Activated naive CD4-positive, alpha-beta T cell treated with anti-CD3 and anti-CD28 coated beads, Interleukin-2, amount 50 U/mL, for 72 hours (primary cell): ENCODE results near the gene MGAT5B. TPM values are rescaled to one million over a fixed set of nuclear protein-coding genes. Genes with fewer than 3 reads are reported as not detected.

Source experiments
- ATAC-seq, 2 donors: fragments of 150-1000 bp; cut with Tn5 transposase; 2 replicates each; pipeline ENCODE4 v1.10.0; 2021; ENCODE audit warnings: mild to moderate bottlenecking in 2 of 2, moderate library complexity in 2 of 2
- DNase-seq, 2 donors: peaks; one replicate each; pipeline ENCODE4 v3.0.0; 2021 to 2022; ENCODE audit warnings: low spot score in 2 of 2
- H3K27ac Mint-ChIP-seq, 2 donors: one replicate each; pipeline ENCODE4 v1.8.0; 2022; ENCODE audit warnings: mild to moderate bottlenecking in 2 of 2, mixed read lengths in 2 of 2
- H3K36me3 Mint-ChIP-seq, 2 donors: one replicate each; pipeline ENCODE4 v1.8.0; 2022; ENCODE audit warnings: mixed read lengths in 2 of 2
- H3K9me3 Mint-ChIP-seq, 2 donors: one replicate each; pipeline ENCODE4 v1.8.0; 2022; ENCODE audit warnings: mixed read lengths in 2 of 2
- total RNA-seq, 2 donors: library from RNA; stranded (reverse); gene quantifications; one replicate each; pipeline ENCODE4 v1.2.3, GENCODE V29; 2022

MGAT5B gene
- total RNA-seq, 2 donors from 2014 or later = 0.77 TPM; not detected in 1

GRCh38 chr17:76905836-76906235 is 37.6 kb downstream of the MGAT5B start:
- no peak overlapping the region for H3K27ac Mint-ChIP-seq
- DNase-seq (no peak), ATAC-seq (no peak)
- H3K9me3 Mint-ChIP-seq = peaks cover 0 to 4% of the 10 kb centered on the region in 2 donors
- no peaks in the 10 kb centered on the region for H3K36me3 Mint-ChIP-seq

DNA sequence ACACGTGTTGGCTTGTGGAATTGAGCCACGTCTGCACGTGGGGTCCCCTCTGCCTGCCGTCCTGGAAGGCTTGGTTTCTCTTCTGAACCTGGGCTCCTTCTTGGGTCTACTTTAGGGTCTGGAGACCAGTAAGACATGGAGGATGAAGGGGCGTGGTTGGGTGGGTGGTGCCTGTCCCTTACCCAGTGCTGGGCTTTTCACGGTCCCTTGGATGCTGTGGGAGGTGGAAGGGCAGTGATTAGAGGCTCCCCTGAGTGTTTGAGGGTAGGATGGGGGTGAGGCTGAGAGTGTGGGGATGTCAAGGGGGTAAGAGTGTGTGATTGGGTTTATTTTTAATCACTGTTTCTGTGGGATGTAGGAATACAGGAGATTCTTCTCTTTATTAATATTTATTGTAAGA is 38.3 kb downstream of the MGAT5B start:
- DNase-seq (no peak), ATAC-seq (no peak)
- no peaks in the 10 kb centered on the region for H3K36me3 Mint-ChIP-seq
- H3K9me3 Mint-ChIP-seq = peaks cover 0 to 4% of the 10 kb centered on the region in 2 donors
- no peak overlapping the region for H3K27ac Mint-ChIP-seq

DNA sequence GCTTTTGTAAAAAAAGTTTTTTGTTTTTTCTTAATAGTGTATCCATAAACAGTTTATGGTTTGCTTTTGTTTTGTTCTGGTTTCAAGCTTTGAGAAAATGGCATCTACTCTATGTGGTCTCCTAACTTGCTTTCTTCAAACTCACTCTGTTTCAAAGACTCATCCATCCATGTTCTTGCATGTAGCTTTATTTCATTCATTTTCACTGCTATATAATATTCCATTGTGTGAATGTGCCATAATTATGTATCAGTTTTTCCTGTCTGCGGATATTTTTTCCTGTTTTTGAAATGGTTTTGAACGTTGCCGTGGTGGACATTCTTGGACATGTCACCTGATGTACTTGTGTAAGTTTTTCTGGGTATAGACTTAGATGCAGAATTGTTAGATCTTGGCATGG is 39.1 kb downstream of the MGAT5B start:
- Mint-ChIP-seq H3K36me3 (no peaks in the 10 kb centered on the region), H3K9me3 (peaks cover 0 to 4% of the 10 kb centered on the region in 2 donors), H3K27ac (no peak overlapping the region)
- DNase-seq (no peak), ATAC-seq (no peak)

DNA sequence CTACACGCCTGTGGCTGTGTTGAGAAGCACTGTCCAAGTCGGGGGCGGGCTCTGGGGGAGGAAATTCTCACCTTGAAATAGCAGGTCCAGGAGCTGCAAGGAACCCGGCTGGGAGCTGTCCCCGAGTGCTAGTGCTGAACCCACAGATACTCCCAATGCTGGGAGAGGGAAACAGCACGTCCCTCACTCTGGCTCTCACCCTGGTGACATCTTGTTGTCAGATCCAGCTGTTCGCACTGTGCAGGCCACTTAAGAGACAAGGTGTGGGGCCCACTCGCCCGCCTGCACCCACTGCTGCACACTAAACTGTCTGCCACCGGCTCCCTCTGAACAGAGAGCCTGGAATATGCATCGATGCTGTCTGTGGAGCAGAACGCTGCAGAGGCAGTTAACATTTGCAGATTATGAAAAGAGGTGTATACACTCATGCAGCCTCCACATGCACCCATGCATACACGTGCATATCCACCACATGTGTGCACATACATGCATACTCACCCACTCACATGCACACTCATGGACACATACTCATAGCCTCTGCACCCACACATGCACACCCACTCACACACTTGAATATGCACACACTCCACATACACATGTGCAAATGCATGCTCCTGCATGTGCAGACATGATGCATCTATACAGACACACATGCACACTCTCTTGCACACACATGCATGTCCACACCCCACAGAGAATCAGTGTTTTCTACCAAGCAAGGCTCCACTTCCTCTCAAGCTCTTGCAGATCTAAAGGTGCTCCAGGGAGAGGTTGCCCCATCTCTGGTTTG is 42.0 kb downstream of the MGAT5B start:
- H3K27ac Mint-ChIP-seq = no peak overlapping the region
- ATAC-seq = no peak

GRCh38 chr17:76911299-76912017 is 43.3 kb downstream of the MGAT5B start:
- DNase-seq = no peak
- Mint-ChIP-seq H3K27ac (no peak overlapping the region), H3K9me3 (peaks cover 0 to 4% of the 10 kb centered on the region in 2 donors), H3K36me3 (no peaks in the 10 kb centered on the region)
- no peak for ATAC-seq

More for the DNA sequence above, 42.0 kb downstream of the MGAT5B start:
- peaks cover 0 to 4% of the 10 kb centered on the region in 2 donors for H3K9me3 Mint-ChIP-seq
- DNase-seq = peak in 1 of 2 donors; percentile 49
- H3K36me3 Mint-ChIP-seq = no peaks in the 10 kb centered on the region

- Mint-ChIP-seq H3K9me3 (peaks cover 0 to 2% of the 10 kb centered on the region in 2 donors), H3K27ac (no peak overlapping the region), H3K36me3 (no peaks in the 10 kb centered on the region)
- DNase-seq (no peak), ATAC-seq (no peak)
Observed at GRCh38 chr17:76912421-76913164, 44.4 kb downstream of the MGAT5B start.

- Mint-ChIP-seq H3K27ac (no peak overlapping the region), H3K9me3 (no peaks in the 10 kb centered on the region), H3K36me3 (no peaks in the 10 kb centered on the region)
- DNase-seq (no peak), ATAC-seq (no peak)
Observed at GRCh38 chr17:76914937-76915336, 46.7 kb downstream of the MGAT5B start.

DNA sequence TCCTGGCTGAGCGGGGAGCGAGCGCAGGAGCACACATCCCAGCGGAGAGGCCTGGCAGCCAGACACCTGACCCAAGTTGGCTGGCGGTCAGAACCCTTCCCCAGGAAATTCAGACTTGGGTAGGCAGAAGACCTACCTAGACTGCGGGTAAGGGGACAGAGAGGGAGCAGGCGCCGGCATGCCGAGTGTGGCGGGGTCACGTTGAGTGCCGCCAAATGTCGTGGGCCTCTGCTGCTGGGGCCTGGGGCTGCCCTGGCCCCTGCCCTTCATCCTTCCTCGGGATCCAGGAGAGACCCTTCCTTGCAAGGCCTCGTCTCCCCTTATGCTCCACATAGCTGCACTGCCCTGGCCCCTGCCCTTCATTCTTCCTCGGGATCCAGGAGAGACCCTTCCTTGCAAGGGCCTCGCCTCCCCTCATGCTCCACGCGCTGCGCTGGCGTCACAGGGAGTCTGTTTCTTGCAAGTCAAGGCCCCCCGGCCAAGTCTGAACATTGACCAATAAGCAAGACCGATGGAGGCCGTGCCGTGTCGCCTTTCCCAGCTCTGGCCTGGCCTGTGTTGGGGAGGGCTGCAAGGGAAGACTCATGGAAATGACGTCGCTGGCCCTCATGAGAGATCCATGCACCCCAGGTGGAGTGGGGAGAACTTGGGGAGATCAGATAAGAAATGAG is 47.8 kb downstream of the MGAT5B start:
- Mint-ChIP-seq H3K27ac (no peak overlapping the region), H3K36me3 (no peaks in the 10 kb centered on the region), H3K9me3 (no peaks in the 10 kb centered on the region)
- no peak for DNase-seq
- ATAC-seq = no peak

DNA sequence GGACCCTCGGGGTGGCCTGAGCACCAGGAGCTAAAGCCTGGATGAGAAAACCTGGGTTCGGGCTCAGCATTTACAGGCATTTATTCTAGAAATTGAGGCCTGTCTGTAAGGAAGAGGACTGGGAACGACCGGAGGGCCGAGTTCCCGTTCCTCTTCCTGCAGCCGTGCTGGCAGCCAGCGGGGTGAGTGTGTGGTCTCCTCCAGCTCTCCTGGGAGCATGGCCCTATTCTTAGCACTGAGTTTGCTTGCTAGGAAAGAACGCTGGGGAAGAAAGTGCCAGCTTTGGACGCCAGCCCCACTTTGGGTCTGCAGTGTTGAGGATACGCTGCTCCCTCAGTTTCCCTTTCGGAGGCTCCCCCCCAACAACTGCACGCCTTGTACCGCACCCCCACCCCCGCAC is 49.6 kb downstream of the MGAT5B start:
- ATAC-seq (no peak), DNase-seq (no peak)
- Mint-ChIP-seq H3K36me3 (no peaks in the 10 kb centered on the region), H3K27ac (no peak overlapping the region), H3K9me3 (no peaks in the 10 kb centered on the region)

- Mint-ChIP-seq H3K36me3 (no peaks in the 10 kb centered on the region), H3K27ac (no peak overlapping the region), H3K9me3 (no peaks in the 10 kb centered on the region)
- no peak for DNase-seq
- ATAC-seq = no peak
Observed at GRCh38 chr17:76918811-76919210, 50.6 kb downstream of the MGAT5B start.

- Mint-ChIP-seq H3K36me3 (no peaks in the 10 kb centered on the region), H3K27ac (peak overlapping the region in 1 of 2 donors; percentile 75), H3K9me3 (no peaks in the 10 kb centered on the region)
- no peak for ATAC-seq
- DNase-seq = no peak
Observed at GRCh38 chr17:76920364-76921139, 52.3 kb downstream of the MGAT5B start.

DNA sequence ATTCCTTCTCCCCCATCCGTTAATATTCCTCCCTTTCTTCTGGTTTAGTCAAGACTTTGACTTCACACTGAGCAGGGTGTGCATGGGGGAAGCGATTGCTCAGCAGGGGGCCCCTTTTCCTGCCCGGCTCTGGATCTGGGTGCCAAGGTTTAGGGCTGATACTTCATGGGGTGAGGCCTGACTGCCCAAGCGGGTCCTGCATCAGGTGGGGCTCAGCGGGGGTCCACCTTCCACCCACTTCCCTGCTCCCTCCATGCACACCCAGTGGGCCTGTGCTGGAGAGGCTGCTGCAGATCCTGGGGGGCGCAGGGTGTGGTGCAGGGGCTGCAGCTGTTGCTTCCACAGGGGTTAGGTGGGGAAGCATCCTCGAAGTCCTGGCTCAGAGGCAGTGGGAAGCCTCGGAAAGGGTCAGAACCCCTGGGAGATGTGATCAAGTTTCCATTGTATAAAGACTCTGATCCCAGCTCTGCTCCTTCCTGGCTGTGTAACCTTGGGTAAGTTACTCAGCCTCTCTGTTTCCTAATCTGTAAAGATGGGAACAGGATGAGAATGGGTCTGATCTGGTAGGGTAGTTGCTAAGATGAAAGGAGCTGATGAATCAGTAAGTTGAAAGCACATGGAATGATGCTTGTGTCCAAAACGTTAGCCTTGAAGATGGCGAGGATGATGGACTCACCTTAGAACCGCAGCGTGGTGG is 53.3 kb downstream of the MGAT5B start:
- H3K9me3 Mint-ChIP-seq = no peaks in the 10 kb centered on the region
- DNase-seq (no peak), ATAC-seq (no peak)
- H3K27ac Mint-ChIP-seq = no peak overlapping the region
- H3K36me3 Mint-ChIP-seq = no peaks in the 10 kb centered on the region

- H3K27ac Mint-ChIP-seq = no peak overlapping the region
- no peaks in the 10 kb centered on the region for H3K36me3 Mint-ChIP-seq
- ATAC-seq = no peak
- DNase-seq = no peak
- H3K9me3 Mint-ChIP-seq = no peaks in the 10 kb centered on the region
Observed at GRCh38 chr17:76922084-76922483, 53.9 kb downstream of the MGAT5B start.

- DNase-seq (no peak), ATAC-seq (no peak)
- no peaks in the 10 kb centered on the region for H3K9me3 Mint-ChIP-seq
- H3K27ac Mint-ChIP-seq = no peak overlapping the region
- H3K36me3 Mint-ChIP-seq = no peaks in the 10 kb centered on the region
Observed at GRCh38 chr17:76922967-76923366, 54.8 kb downstream of the MGAT5B start.

DNA sequence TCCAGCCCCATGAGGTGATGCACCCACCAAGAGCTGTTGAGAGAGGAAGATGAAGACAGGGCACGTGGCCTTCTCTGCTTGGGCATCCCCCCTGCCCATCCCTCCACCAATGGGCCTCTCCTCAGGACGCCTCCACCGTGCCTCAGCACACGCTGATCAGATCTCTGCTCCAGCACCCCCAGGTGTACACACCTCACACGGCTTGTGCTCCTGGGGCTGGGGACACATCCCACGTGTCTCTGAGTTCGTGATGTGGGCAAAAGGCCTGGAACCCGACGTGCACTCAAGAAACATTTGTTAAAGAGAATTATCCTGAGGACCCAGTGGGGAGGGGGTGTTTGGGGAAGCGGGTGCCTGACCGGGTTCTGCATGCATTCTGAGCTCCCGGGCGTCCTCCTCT is 55.3 kb downstream of the MGAT5B start:
- ATAC-seq = no peak
- Mint-ChIP-seq H3K9me3 (no peaks in the 10 kb centered on the region), H3K36me3 (no peaks in the 10 kb centered on the region), H3K27ac (no peak overlapping the region)
- no peak for DNase-seq
